Posterior vena cava (tissue), 2 donors: ENCODE measurements around the gene RFTN1. TPM values are rescaled to one million over a fixed set of nuclear protein-coding genes. Genes with fewer than 3 reads are reported as not detected.

Experiments
- DNase-seq: peaks from one replicate; pipeline ENCODE4 v3.0.0-alpha.2; 2020; ENCODE audit warnings: low spot score
- intact Hi-C, 2 donors: fragments of 100-400 bp; cut with DNase I; formaldehyde crosslinking; loops; one replicate each; pipeline versions ENCODE4 v1.14.1 to v1.14.2; 2022 to 2023
- total RNA-seq, 2 donors: library from RNA; stranded (reverse); fragmentation: NEBNext Ultra II Directional; extraction: Animal tissue kit (Norgen Biotek cat#: 25700); gene quantifications; one replicate each; pipeline ENCODE4 v1.2.1, GENCODE V29; 2021
- donor health status: DM: yes; HTN: yes; CAD: no.
- donor health status: DM: yes; HTN: yes; CAD: no.

Gene RFTN1
- total RNA-seq, 2 donors from 2014 or later = 72.2 to 102 TPM

DNA sequence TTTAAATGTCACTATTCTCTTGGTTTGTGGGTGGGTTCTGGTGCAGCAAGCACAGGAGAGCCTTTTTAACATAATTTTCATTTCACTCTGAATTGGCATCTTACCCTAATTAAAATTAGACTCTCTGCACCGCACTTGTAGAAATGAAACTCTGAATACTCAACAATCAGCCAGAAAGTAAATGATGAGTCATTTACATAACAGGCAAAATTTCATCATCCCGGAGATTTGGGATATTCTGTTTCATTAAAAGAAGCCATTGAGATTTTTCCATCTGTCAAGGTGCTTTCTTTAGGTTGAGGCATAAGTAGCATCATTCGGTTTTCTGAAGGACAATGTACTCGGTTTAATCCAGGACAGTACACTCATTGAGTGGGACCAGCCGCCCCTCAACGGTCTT is 111.0 kb downstream of the RFTN1 start:
- intact Hi-C loops = no loop called here
- DNase-seq = no peak

DNA sequence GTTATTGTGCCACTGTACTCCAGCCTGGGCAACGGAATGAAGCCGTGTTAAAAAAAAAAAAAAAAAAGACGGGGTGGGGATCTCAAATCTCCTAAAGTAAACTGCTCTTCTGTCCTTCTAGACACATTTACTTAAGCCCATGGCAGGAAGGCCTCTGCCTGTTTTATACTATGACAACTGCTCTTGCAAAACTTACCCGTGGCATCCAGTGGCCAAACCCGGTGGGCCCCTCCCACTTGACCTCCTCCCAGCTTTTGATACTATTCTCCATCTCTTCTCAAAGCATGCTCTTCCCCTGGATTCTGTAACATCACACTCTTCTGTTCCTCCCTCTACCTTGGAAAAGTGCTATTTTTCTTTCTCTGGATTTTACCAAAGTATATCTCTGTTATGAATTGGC is 112.2 kb downstream of the RFTN1 start:
- intact Hi-C loops = no loop called here
- DNase-seq = no peak

DNA sequence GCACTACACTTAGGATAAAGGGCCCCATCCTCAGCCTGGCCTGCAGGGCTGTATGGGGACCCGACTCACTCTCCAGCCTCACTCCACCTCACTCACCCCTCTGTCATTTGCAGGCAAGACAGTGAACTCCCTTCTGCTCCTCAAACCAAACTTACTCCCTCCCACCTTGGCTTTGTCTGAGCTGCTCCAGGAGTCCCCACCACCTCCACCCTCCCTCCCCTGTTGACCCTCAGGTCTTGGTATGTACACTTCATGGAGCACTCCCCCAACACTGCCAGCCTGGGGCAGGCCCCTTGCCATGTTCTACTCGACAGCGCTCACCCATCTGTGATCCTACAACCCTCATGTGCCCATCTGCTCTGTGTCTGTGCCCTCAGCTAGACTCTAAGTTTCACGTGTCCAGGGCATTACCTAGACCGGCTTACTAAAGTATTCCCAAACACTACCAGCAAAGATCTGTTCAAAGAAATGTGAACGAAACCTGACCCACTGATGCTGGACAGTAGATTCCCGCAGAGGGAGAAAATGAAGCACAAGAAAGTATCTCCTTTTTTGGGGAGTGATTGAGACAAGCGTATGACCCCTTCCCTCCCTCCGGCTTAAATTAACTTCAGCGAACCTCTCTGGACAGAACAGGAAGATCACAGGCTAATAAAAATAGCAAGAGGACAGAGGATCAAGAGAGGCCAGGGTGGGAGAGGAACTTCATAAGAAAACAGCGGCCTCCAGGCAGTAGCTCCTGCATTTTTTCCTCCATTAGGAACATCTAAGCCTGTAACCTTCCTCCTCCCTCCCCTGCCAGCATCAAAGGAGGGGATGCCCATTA is 113.2 kb downstream of the RFTN1 start:
- no peak for DNase-seq
- intact Hi-C loops = no loop called here

DNA sequence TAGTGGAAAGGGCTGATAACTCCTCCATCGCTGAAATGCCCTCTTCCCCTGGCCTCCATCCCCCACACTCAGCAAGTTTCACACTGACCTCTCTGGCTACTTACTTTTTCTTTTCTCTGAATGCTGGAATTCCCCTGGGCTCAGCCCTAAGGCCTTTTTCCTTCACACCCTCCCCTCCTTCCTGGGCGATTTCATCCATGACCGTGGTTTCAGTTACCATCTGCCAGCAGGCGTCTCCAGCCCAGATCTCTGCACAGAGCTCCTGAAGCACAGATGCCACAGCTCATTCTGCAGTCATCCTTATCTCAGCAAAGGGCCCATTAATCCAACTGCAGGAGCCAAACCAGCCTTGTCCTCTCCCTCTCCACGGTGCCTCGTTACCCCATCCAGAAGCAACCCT is 114.0 kb downstream of the RFTN1 start:
- intact Hi-C loops = no loop called here
- DNase-seq = no peak

DNA sequence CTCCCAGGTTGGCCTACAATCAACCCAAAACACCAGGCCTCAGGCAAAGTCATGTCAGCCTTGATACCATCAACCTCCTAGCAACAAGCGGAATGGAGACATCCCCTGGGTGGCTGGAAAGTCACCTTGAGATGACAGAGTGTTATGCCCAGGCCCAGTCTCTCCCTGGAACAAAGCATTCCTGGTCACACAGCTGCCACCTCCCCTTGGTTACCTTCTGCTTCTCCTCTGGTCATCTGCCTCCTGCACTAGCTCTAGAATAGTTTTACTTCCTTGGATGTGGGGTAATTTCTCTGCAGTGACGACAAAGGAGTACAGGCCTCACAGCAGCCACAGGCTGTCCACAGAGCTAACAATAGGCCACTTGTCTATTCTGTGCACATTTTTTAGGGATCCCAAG is 114.9 kb downstream of the RFTN1 start:
- no peak for DNase-seq

DNA sequence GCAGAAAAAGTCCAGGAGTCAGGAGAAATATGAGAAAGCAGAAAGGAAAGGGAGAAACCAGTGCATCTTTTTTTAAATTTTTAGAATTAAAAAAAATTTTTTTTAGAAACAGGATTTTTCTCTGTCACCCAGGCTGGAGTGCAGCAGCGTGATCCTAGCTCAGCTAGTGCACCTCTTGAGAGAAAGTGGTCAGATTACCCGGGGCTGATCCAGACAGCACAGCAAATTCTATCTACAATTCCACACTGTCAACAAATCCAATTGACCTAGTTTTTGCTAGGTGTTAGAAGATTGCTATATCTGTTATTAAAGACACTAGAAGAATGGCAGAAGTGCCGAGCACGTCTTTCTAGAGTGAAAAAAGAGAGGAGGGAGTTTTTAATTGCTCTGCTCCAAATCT is 117.3 kb downstream of the RFTN1 start:
- intact Hi-C loops = no loop called here
- no peak for DNase-seq

More for the DNA sequence above, 114.9 kb downstream of the RFTN1 start:
- intact Hi-C loops = no loop called here

DNA sequence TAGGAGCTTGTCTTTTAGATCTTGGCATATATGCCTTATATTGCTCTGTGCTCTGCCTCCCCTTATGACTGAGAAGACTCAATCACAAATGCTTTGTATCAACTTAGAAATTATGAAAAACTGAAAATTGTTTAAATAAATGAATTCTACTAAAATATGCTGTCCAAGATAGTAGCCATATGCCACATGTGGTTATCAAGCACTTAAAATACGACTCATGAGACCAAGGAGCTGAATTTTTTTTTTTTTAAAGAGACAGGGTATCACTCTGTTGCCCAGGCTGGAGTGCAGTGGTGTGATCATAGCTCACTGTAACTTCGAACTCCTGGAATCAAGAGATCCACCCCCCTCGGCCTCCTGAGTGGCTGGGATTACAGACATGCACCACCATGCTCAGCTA is 118.3 kb downstream of the RFTN1 start:
- intact Hi-C loops = no loop called here
- no peak for DNase-seq

DNA sequence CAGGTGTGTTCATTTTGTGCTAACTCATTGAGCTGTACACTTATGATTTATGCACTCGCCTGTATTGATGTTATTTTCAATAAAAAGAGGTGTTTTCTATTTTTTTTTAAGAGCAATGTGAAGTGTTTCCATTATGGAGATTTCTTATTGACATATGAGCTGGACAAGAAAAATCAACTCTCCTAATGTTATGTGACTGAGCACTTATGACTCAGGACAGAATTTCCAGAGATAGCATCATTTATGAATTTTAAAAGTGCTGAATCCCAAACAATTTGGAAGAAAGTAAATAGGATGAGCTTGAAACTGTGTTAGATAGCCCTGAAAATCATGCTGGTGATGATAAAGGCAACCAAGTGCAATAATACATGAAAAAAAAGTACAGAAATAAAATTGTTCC is 118.9 kb downstream of the RFTN1 start:
- DNase-seq = no peak
- intact Hi-C loops = no loop called here

DNA sequence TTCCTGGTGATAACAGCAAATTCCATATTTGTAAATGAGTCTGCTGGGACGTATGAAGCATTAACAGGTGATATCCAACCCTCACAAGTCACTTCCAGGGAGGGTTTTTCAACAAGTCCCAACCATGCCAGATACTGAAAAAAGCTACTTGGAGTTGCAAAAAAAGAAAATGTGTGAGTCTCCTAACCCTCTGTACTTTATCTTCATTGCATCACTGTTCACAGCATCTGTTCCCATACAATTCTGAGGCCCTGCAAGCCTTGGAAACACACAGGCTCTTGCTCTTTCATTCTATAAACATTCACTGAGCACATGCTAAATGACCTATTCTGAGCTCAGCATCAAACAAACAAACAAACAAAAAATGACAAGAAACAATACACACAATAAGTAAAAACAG is 120.8 kb downstream of the RFTN1 start:
- intact Hi-C loops = no loop called here
- no peak for DNase-seq

DNA sequence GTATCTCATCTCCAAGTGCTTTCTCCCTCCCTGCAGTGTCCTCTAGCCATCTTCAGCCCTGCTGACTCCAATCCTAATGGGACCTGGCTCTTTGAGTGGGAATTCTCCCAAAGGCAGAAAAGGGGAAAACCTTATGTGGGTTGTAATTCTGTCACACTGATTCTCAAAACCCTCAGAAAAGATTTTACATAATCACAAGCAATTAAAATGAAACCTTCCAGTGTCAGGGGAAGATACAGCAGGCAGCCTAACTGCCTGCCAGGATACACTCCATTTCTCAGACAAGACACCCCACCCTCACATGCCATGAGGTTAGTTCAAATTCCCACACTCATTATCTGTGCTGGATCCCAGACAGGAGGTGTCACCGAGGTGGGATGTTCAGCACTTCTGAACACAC is 121.4 kb downstream of the RFTN1 start:
- intact Hi-C loops = no loop called here
- no peak for DNase-seq

DNA sequence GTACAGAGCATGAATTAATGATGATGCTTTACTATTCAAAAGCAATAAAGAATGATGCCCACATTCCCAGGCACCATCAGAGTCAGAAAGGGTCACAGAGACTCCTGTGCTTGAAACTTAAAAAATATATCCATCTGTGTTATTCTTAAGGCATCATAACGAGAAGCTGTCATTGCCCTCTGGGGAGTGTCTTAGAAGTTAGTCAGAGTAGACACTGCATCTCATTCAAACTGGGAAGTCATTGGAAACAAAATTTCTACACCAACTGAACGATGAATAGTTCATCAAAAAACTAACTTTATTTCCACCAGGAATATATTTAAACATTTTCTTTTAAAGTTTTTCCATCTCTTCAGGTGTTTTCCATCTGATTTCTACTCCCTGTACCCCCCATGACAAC is 122.9 kb downstream of the RFTN1 start:
- no peak for DNase-seq
- intact Hi-C loops = no loop called here

DNA sequence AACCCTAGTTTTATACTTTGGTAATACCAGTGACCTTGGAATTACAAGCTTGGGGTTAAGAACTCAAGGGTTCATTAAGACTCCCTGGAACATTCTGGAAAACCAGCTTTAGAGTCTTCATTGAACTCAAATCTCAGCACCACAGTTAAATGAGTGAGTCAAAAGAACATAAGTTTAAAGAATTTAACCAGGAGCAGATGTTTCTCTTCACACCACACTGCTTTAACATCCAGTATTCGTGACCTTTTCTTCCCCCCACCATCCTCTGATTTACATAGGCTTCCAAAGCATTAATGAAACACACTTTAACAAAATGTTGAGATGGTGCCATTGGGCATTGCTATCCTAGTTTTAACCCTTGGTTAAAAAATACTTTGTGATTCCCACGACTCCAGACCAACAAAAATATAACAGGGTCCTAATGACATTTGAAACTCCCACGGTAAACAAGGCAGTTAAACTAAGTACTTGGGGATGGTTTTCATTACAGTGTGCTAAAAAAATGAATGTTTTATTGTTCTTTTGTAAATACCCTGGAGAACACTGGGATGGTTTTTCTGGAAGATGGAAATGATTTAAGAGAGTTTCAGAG is 124.6 kb downstream of the RFTN1 start:
- intact Hi-C loops = no loop called here
- no peak for DNase-seq

DNA sequence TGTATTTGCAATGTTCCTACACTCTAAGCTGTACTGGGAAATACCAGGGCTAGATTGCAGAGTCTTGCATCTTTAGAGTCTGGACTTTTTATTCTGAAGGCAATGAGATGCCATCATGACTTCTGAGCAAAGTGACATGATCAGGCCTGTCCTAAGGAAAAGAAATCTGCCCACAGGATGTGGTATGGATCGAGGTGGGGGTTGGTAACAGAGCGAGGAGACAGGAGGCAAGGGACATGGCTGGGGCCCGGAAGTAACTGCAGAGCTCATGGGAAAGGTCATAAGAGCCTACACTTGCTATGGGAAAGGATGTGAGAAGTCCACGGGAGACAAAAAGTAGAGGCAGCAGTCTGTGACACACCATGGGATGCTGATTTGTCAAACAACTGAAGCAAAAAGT is 126.9 kb downstream of the RFTN1 start:
- no peak for DNase-seq
- intact Hi-C loops = no loop called here

DNA sequence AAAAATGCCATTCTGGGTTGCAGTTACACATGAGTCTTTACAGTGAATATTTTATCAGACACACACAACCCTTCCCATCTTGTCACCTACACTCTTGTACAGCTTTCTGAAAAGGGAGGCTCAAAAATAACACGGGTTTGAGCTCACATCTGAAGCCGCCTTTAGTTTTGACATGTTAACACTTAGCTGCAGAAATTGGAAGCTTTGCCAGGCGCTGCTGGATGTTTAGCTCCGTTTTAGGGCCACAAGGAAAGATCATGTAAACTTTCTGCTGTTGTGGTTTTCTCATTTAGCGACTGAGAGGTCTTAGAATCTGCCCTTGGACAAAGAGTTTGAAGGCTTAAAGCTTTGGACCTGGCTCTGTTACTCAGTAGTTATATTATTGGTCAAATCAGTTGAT is 128.3 kb downstream of the RFTN1 start:
- intact Hi-C loops = no loop called here
- no peak for DNase-seq

DNA sequence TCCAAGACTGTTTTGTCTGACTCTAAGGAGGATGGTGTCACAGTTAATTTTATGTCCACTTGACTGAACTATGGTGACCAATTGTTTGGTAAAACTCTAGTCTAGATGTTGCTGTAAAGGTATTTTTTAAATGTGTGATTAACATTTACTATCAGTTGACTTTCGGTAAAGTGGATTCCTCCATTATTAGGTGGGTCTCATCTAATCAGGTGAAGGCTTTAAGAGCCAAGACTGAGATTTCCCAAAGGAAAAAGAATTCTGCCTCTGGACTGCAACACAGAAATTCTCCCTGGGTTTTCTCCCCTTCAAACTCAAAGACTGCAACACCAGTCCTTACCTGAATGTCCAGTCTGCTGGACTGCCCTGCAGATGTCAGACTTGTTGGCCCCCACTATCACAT is 129.6 kb downstream of the RFTN1 start:
- intact Hi-C loops = no loop called here

DNA sequence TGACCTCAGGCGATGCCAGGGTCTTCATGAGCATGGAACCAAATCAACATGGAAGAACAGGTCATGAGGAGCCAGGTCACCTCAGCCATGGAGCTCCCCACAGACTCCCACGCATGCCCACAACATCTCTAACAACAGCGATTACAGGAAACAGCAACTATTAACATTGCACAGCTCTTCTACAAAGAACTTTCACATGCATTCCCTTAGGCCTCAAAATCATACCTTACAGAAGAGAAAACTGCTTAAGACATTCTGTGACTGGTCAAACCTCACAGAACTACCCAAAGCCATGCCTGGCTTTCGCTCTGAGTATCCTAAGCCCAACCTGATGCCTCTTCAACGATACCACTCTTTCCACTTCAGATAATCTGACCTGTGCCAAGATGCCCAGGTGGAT is 130.7 kb downstream of the RFTN1 start:
- no peak for DNase-seq
- intact Hi-C loops = no loop called here

More for the DNA sequence above, 129.6 kb downstream of the RFTN1 start:
- DNase-seq = no peak

DNA sequence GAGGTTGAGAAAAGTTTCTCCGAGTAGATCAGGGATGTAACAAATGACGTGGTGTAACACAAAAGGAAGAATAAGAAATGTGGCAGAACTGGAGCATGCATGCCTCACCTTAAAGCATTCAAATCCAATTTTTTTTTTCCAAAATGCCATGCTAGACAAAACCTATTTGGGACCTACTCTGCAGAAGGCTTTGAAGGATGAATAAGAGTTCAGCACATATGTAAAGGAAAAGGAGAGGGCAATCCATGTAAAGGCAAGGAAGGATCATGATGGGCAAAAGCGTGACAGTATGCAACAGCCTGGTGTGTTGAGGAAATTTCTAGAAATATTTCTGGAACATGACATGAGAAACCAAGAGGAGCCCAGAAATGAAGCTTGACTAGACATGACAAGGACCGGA is 132.1 kb downstream of the RFTN1 start:
- no peak for DNase-seq
- intact Hi-C loops = no loop called here

DNA sequence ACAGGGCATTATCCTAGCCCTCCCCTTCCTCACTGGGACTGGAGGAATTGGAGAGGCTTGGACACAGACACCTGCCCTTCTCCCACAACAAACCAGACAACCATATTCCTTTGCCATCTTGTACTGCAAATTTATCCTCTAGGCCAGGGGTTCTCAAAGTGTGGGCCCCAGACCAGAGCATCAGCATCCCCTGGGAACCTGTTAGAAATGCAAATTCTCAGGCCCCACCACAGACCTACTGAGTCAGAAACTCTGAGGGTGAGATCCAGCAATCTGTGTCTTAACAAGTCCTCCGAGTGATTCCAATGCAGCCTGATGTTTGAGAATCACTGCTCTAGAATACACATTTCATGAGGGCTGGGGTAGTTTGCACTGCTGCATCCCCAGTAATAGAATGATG is 133.1 kb downstream of the RFTN1 start:
- DNase-seq = no peak
- intact Hi-C loops = no loop called here

DNA sequence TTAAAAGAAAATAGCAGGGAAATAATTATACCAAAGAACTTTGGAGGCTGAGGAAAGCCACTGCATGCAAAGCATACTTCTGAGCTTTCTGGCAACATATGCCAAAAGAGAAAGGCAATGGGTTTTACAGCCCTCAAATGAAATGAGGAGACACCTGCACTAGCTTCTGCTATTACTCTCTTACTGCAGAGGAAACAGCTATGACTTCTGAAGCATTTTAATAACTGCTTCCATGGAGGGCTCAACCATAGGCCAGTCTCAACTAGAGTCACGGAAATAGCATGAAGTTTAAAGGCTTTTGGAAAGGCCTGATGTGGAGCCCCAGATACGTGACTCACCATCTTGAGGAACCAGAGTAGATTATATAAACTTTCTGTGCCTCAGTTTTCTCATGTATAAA is 133.7 kb downstream of the RFTN1 start:
- intact Hi-C loops = no loop called here
- no peak for DNase-seq

DNA sequence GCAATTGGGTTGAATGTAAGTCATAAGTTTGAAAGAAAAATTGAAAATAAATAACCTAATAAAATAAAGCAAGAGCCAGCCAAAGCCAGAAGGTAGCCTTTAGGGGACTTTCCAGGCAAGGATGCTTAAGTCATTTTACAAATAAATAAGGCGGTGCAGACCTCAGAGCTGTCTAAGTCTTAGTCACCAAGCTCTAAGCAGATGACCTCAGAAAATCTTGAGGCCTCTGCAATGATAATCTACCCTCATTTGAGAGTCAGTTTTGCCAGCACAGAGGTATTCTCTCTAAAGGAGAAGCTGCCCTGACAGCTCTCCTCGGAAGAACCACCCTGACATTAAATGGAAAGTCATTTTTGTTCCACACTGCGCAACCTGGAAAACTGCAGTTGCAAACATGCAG is 134.6 kb downstream of the RFTN1 start:
- DNase-seq = no peak
- intact Hi-C loops = no loop called here

DNA sequence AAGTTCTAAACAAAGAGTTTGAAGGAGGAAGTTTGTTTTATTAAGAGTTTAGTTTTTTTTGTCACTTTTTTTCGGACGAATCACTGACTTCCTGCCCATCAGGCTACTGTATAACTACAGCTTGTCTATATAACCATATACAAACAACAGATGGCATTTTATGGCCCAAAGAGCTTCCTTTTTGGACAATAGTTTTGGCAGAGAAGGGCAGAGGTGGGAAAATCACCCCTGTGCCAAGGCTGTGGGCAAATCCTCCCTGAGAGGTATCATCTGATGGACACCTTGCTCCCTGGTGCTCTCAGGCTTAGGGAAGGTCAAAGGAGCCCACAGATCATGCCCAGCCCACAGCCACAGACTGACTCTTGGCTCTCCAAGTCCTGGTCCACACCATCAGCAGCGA is 135.1 kb downstream of the RFTN1 start:
- no peak for DNase-seq
- intact Hi-C loops = no loop called here
